ENCODE measurements around the gene TRMT44.
"Not testable (repeated sequence)": the region's sequence is repeated elsewhere in the genome, so short reads cannot be mapped to it uniquely, and the experiment has no call there.

The TRMT44 gene

GRCh38 chr4:8467016-8467415, 26.4 kb downstream of the TRMT44 start:
- DNase-seq (ENCODE audit: low read depth in 2 of 2) = no peak

GRCh38 chr4:8468746-8469535, 28.4 kb downstream of the TRMT44 start:
- DNase-seq (ENCODE audit: low read depth in 2 of 2) = peak; percentile 24 to 35

GRCh38 chr4:8469550-8469949, 29.0 kb downstream of the TRMT44 start:
- DNase-seq (ENCODE audit: low read depth in 2 of 2) = no peak

DNA sequence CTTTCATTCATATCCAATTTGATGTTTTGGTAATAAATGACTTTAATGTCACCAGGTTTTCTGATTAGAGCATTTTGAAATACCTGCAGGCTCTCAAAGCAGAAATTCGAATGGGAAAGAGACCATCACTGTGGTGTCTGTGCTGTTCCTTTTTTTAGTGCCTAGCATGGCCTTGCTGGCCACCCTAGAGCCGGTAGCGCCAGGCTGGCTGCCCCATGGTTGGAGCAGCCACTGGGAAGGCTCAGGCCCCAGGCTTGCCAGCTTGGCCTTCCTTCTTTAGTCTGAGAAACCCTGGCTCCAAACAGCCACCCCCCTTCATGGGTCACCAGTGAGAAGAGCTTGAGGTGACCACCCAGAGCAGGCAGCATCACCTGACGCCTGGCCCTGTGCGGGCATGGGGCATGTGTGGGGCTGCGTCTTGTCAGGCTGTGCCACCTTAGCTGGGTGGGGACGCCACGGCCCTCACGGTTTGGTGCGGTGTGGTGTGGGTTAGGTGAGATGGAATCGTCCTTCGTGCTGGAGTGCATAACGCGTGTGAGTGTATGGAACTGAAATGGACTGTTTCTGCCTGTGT, 30.0 kb downstream of the TRMT44 start:
- no peak for DNase-seq (ENCODE audit: low read depth in 2 of 2)

DNA sequence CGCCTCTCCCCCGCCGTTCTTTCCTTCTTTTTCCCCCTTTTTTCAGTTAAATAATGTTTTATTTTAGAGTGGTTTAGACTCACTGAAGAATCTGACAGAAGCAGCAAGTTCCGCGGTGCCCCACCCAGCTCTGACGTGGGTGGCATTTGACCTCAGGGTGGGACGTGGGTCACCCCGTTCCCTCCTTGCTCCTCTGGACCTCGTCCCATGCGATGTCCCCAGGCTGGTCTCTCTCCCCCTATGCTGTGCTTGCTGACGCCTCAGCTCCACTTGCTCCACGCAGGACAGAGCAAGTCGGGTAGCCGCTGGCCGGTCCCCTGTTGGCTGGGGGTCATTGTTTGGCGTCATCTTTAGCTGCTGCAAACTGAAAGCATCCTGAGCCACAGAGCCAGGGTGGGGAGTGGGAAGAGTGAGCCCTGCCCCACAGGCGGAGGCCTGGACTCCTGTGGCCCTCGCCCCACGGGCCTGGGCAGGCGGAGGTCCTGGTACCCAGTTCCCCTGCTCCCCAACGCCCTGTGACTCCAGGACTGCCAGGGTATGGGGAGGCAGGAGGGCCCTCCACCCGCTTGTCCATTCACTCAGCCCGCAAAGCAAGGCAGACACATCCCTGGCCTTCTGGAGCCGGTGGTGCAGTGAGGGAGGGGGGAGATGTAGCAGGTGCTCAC, 30.8 kb downstream of the TRMT44 start:
- no peak for DNase-seq (ENCODE audit: low read depth in 2 of 2)

- DNase-seq (ENCODE audit: low read depth in 2 of 2) = no peak
Measured at GRCh38 chr4:8472158-8472688, 31.6 kb downstream of the TRMT44 start.

GRCh38 chr4:8472689-8473197, 32.2 kb downstream of the TRMT44 start:
- DNase-seq (ENCODE audit: low read depth in 2 of 2) = no peak

DNA sequence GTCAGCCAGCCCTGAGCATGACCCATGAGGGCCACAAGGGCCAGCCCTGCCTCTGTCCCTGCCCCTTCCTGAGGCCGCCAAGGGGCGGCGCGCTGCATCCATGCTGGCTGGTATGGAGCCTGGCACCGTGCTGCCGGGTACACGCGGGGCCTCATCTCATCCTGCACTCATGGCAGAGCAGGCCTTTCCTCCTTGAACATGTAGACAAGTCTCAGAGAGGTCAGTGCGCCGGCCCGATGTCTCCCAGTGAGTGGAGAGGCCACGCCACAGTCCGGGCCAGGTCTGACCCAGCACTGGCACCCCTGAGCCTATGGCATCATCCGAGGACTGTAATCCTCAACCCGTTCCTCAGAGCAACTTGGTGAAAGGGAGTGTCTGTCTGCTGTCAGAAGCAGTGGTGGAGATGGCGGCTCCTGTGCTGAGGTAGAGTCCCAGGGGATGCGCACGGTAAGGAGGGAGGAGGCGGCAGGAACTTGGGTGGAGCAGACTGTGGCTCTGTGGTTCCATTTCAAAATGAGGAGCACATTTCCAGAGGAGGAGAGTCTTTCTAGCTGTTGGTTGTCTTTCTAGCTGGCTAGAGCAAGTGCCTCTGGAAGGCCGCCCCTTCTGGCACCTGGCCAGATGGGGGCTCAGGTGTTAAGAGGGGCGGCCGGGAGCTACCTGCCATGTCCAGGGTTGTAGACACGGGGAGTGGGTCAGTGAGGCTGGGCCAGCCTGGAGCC, 32.8 kb downstream of the TRMT44 start:
- DNase-seq (ENCODE audit: low read depth in 2 of 2) = no peak

DNA sequence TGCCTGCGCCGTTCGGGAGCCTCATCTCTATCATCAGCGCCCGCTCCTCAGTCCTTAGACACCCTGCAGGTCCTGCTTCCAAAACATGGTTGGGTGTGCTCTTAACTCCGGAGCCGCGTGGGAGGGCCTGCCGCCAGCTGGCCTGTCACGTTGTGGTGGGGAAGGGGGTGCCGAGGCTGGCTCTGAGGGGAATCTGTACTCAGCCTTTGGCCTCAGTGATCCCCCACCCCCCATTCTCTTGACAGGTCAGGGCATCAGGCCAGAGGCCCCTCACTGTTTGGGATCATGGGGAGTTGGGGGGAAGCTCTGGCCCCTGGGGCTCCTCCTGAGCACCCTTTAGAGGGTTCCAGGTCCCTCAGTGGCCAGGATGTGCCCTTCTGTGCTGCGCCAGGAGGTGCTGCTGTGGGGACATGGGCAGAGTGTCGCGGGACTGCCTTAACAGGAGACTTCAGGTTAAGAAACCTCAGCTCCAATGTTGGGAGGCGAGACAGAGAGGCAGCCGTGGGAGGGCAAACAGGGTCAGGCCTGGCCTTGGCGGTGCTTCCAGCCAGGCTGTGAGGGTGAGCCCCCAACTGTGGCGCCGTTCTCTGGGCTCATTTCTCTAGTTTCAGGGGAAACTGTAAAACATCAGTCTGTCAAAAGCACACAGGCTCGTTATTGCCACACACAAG, 33.5 kb downstream of the TRMT44 start:
- no peak for DNase-seq (ENCODE audit: low read depth in 2 of 2)

GRCh38 chr4:8474856-8475255, 34.3 kb downstream of the TRMT44 start:
- DNase-seq (ENCODE audit: low read depth in 2 of 2) = no peak

DNA sequence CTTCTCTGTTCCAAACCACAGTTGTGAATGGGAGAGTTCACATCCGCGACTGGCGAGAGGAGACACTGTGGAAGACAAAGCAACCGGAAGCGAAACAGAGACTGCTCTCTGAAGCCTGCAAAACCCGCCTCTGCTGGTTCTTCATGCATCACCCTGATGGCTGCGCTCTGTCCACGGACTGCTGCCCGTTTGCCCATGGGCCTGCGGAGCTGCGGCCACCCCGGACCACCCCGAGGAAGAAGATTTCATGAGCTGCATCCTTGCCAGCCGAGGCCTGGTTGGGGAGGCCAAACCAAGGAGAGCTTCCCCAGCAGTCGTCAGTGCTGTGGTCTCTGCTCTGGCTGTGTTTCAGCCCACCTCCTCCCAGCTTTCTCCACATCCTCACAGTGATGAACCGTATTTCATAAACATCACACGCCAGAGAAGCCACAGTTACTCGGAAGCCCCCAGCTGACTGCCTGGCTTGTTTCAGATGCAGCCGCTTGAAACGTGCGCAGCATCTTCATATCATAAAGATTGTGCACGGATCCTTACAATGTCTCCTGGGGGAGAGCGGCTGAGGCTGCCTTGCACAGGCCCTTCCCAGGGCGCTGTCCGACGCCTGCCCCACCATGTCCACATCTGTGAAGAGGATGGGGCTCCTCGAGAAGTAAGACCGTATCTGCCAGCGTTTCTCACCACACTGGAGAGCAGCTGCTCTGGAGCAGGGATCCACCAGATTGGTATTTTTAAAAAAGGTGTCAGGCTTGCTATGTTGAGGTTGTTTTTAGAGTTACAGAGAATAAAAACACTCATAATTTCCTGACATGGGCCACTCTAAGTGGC, 35.4 kb downstream of the TRMT44 start:
- no peak for DNase-seq (ENCODE audit: low read depth in 2 of 2)

- DNase-seq (ENCODE audit: low read depth in 2 of 2) = no peak
Measured at GRCh38 chr4:8477095-8477635, 36.6 kb downstream of the TRMT44 start.

DNA sequence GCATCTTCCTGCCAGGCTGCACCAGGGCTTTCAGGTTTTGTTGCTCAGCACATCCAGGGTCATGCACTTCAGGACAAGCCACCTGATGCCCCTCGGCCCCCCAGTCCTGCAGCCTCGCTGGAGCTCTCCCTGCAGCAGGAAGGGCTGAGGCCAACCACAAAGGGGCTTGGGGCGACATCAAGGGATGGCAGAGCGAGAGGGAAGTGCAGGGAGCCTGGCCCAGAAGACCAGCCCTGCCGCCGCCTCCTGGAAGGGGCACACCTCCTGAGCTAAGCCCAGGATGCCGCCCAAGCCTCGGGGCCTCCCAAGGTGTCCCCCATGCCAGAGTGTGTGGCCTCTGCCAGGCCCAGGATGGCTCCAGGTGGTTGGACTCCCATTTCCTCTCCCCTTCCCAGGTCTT, 37.1 kb downstream of the TRMT44 start:
- DNase-seq (ENCODE audit: low read depth in 2 of 2) = no peak

- DNase-seq (ENCODE audit: low read depth in 2 of 2) = no peak
Measured at GRCh38 chr4:8478371-8478770, 37.8 kb downstream of the TRMT44 start.

DNA sequence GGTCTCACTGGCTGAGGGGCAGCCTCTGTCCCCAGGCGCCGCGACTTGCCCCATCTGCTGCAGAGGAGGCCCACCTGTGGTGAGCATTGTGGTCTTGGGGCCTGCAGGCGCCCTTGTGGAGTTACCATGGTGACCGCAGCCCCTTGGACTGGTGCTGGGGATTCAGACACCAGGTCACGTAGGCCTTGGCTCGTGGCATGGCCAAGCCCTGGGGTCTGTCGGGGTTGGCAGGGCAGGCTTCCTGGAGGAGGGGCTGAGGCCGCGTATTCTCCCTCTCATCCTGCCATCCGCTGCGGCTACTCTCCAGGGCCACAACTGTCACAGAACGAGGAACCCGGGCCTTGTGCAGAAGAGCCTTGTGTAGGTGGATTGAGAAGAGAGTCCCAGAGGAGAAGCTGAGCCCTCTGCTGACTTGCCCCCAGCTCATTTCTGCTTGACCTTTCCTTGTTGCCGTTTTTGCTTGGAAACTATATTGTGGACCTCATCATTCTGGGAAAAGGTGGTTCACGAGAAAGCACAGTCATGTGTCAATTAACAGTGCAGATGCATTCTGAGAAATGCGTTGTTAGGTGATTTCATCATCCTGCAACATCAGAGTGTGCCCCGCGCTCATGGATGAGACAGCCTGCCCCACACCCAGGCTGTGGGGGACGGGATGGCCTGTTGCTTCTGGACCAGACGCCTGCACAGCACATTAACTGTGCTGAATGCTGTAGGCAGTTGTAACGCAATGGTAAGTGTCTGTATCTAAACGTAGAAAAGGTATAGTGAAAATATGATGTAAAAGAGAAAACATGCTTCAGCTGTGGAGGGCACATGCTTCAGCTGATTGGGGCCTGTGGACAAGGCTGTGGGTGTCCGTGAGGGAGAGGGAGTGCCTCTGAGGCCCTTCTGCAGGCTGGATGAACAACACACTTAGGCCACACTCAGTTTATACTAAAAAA, 38.5 kb downstream of the TRMT44 start:
- DNase-seq (ENCODE audit: low read depth in 2 of 2) = no peak

DNA sequence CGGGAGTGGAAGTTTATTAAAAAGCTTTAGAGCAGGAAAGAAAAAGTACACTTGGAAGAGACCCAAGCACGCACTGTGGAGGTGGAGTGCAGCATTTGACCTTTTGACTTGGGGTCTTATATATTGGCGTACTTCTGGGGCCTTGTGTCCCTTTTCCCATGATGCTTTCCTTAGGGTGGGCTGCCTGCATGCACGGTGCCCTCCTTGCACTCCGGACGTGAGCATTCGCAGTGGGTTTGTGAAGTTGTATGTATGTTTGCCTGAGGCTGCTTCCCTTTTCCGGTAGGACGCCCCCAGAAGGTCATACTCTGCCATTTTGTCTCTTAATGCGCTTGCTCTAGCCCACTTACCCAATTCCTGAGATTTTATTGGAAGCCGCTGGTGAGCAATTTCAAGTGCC, 39.6 kb downstream of the TRMT44 start:
- no peak for DNase-seq (ENCODE audit: low read depth in 2 of 2)

DNA sequence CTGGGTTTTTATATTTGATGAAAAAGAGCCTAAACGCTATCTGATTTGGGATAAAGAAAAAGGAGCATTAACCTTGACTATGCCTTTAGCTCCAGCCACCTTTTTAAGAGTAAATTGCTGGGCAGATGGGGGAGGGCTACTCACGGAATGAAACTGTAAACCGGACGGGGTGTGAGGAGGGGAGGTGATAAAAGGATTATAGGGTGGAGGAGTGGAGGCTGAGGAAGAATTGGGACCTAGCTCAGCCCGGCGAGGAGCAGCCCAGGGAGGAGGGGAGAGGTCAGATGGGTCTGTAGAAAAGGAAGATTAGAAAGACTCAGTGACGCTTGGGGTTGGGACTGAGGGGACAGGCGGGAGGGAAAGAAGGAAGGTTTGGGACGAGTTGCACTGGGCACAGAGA, 46.1 kb downstream of the TRMT44 start:
- not testable (repeated sequence) for DNase-seq (ENCODE audit: low read depth in 2 of 2)

DNA sequence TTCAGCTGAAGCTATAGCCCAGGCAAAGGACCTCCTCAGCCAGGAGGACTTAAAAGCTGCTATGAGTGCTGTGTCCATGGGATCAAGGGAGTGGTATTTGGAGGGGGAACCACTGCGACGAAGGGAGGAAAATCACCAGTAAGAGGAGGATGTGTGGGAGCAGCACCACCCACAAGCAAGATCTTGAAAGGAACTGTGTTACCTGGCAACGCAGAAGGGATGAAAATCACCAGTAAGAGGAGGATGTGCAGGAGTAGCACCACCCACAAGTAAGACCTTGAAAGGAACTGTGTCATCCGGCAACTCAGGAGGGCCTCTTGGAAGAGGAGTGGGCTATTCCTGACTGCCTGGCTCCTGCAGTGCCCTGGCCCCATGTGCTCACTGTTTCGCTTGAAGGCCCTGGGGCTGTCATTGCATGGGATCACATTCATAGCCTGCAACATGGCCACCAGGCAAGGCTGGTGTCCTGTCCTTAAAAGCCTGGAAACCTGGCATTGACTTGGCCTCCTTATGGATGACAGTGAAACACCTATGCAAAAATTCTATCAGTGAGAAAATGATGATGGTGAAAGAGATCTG, 48.3 kb downstream of the TRMT44 start:
- no peak for DNase-seq (ENCODE audit: low read depth in 2 of 2)

GRCh38 chr4:8491478-8491877, 50.9 kb downstream of the TRMT44 start:
- not testable (repeated sequence) for DNase-seq (ENCODE audit: low read depth in 2 of 2)
